Ishikawa (cell line): ENCODE measurements around the gene ILDR1.

Experiments
- CEBPB ChIP-seq: IDR thresholded peaks from 2 replicates; pipeline ENCODE4 v1.6.1; 2012
- CREB1 ChIP-seq: IDR thresholded peaks from 2 replicates; pipeline ENCODE4 v1.6.1; 2012; ENCODE audit warnings: low read depth
- EGR1 ChIP-seq: IDR thresholded peaks from 2 replicates; pipeline ENCODE4 v1.6.1; 2012
- EP300 ChIP-seq: IDR thresholded peaks from 2 replicates; pipeline ENCODE4 v1.6.1; 2012; ENCODE audit warnings: borderline replicate concordance
- MAX ChIP-seq: IDR thresholded peaks from 2 replicates; pipeline ENCODE4 v1.6.1; 2012
- NFIC ChIP-seq: IDR thresholded peaks from 2 replicates; pipeline ENCODE4 v1.6.1; 2012
- REST ChIP-seq: IDR thresholded peaks from 2 replicates; pipeline ENCODE4 v1.6.1; 2012; ENCODE audit warnings: low read depth, mild to moderate bottlenecking
- TAF1 ChIP-seq: IDR thresholded peaks from 2 replicates; pipeline ENCODE4 v1.6.1; 2012; ENCODE audit warnings: low read depth, mild to moderate bottlenecking
- TEAD4 ChIP-seq: IDR thresholded peaks from 2 replicates; pipeline ENCODE4 v1.6.1; 2012
- YY1 ChIP-seq: IDR thresholded peaks from 2 replicates; pipeline ENCODE4 v1.6.1; 2012; ENCODE audit warnings: low read depth

GRCh38 chr3:121962443-121962842, 59.6 kb downstream of the ILDR1 start:
- TF ChIP-seq YY1, result no peak
- TF ChIP-seq EP300, result no peak
- no peak for TF ChIP-seq CREB1
- no peak for TF ChIP-seq EGR1
- TF ChIP-seq MAX, result no peak
- no peak for TF ChIP-seq NFIC
- no peak for TF ChIP-seq CEBPB
- TF ChIP-seq REST, result no peak
- TF ChIP-seq TEAD4, result no peak
- TF ChIP-seq TAF1, result no peak
